Colonic mucosa (tissue), 4 donors: ENCODE results near the gene ZBTB21. TPM values are rescaled to one million over a fixed set of nuclear protein-coding genes. Genes with fewer than 3 reads are reported as not detected.
A peak's percentile ranks its signal among the peaks of the same experiment; 100 is the strongest.

Experiments
- DNase-seq: peaks from one replicate; pipeline ENCODE4 v3.0.0-alpha.2; 2020
- H3K27ac ChIP-seq: fragments of 200-600 bp; one replicate; pipeline ENCODE4 v1.8.0; 2021
- H3K27me3 ChIP-seq: fragments of 200-600 bp; one replicate; pipeline ENCODE4 v1.8.0; 2021
- H3K36me3 ChIP-seq: fragments of 200-600 bp; one replicate; pipeline ENCODE4 v1.8.0; 2021
- H3K4me1 ChIP-seq: fragments of 200-600 bp; one replicate; pipeline ENCODE4 v1.8.0; 2021; ENCODE audit warnings: mild to moderate bottlenecking
- H3K4me3 ChIP-seq: fragments of 200-600 bp; one replicate; pipeline ENCODE4 v1.8.0; 2021
- H3K9ac ChIP-seq, 2 donors: one replicate each; pipeline ENCODE4 v1.7.0; 2013; ENCODE audit warnings: control low read depth in 2 of 2, low read depth in 2 of 2, low read length in 2 of 2
- H3K9me3 ChIP-seq: fragments of 200-600 bp; one replicate; pipeline ENCODE4 v1.8.0; 2021
- CTCF ChIP-seq: fragments of 200-600 bp; IDR thresholded peaks from one replicate; pipeline ENCODE4 v1.8.0; 2022; ENCODE audit warnings: antibody characterized with exemption, mild to moderate bottlenecking
- intact Hi-C: fragments of 100-400 bp; cut with DNase I; formaldehyde crosslinking; loops from one replicate; pipeline ENCODE4 v1.14.1; 2022
- total RNA-seq, 2 donors: library from RNA; stranded (reverse); fragmentation: NEBNext Ultra II Directional in 1 of 2; extraction: Animal tissue kit (Norgen Biotek cat#: 25700) in 1 of 2; gene quantifications; one replicate each; pipeline ENCODE4 v1.2.1, GENCODE V29; 2021
- donor health status: healthy.
- donor health status: DM: no; HTN: no; CAD: no.
- donor health status: DM: no; HTN: no; CAD: no.

Gene ZBTB21
- total RNA-seq, 2 donors from 2014 or later = 10.2 to 15.1 TPM

- peak; percentile 11 for DNase-seq
These were observed 35.5 kb downstream of the ZBTB21 start for GRCh38 chr21:41974752-41975053.

GRCh38 chr21:41973861-41974751 is 36.1 kb downstream of the ZBTB21 start:
- H3K9me3 ChIP-seq = no peaks in the 10 kb centered on the region
- TF ChIP-seq CTCF = no peak
- H3K9ac ChIP-seq = peak overlapping the region in 1 of 2 donors; percentile 9
- no peaks in the 10 kb centered on the region for H3K27me3 ChIP-seq
- intact Hi-C loops = no loop called here
- peaks cover 7% of the 10 kb centered on the region for H3K4me1 ChIP-seq
- H3K4me3 ChIP-seq = no peak overlapping the region
- H3K27ac ChIP-seq = no peak overlapping the region
- peak; percentile 26 for DNase-seq
- no peaks in the 10 kb centered on the region for H3K36me3 ChIP-seq

More at GRCh38 chr21:41974752-41975053, 35.5 kb downstream of the ZBTB21 start:
- Histone ChIP-seq H3K27ac (no peak overlapping the region), H3K9ac (no peak overlapping the region), H3K27me3 (no peaks in the 10 kb centered on the region), H3K4me3 (no peak overlapping the region), H3K9me3 (no peaks in the 10 kb centered on the region), H3K36me3 (no peaks in the 10 kb centered on the region), H3K4me1 (peaks cover 7% of the 10 kb centered on the region)
- TF ChIP-seq CTCF = no peak
- intact Hi-C loops = no loop called here

GRCh38 chr21:41973427-41973831 is 36.7 kb downstream of the ZBTB21 start:
- Histone ChIP-seq H3K27me3 (no peaks in the 10 kb centered on the region), H3K9me3 (no peaks in the 10 kb centered on the region), H3K36me3 (no peaks in the 10 kb centered on the region), H3K9ac (no peak overlapping the region), H3K27ac (no peak overlapping the region), H3K4me3 (no peak overlapping the region), H3K4me1 (peaks cover 7% of the 10 kb centered on the region)
- no peak for TF ChIP-seq CTCF
- peak; percentile 82 for DNase-seq
- intact Hi-C loops = no loop called here

GRCh38 chr21:41972511-41973205 is 37.5 kb downstream of the ZBTB21 start:
- Histone ChIP-seq H3K27ac (no peak overlapping the region), H3K4me1 (peaks cover 7% of the 10 kb centered on the region), H3K9ac (no peak overlapping the region), H3K27me3 (no peaks in the 10 kb centered on the region), H3K9me3 (no peaks in the 10 kb centered on the region), H3K4me3 (no peak overlapping the region), H3K36me3 (no peaks in the 10 kb centered on the region)
- DNase-seq = peak; percentile 14
- no peak for TF ChIP-seq CTCF
- intact Hi-C loops = no loop called here

- DNase-seq = no peak
- intact Hi-C loops = no loop called here
- Histone ChIP-seq H3K9me3 (no peaks in the 10 kb centered on the region), H3K9ac (no peak overlapping the region), H3K4me3 (no peak overlapping the region), H3K4me1 (peaks cover 7% of the 10 kb centered on the region), H3K27ac (no peak overlapping the region), H3K27me3 (no peaks in the 10 kb centered on the region), H3K36me3 (no peaks in the 10 kb centered on the region)
- TF ChIP-seq CTCF = no peak
These were observed 38.3 kb downstream of the ZBTB21 start for GRCh38 chr21:41971891-41972290.
